GM18519 (cell line): ENCODE data around the gene SLC24A3.
"Not testable (repeated sequence)": the region's sequence is repeated elsewhere in the genome, so short reads cannot be mapped to it uniquely, and the experiment has no call there.

Experiments used
- ATAC-seq: cut with Tn5 transposase; IDR thresholded peaks from one replicate; pipeline ENCODE4 v1.9.1; 2021; ENCODE audit warnings: mild to moderate bottlenecking, moderate library complexity; ENCODE audit not compliant: unreplicated experiment, low FRiP score

The SLC24A3 gene

GRCh38 chr20:19750101-19750606 lies 537.7 kb downstream of the SLC24A3 start:
- no peak for ATAC-seq

GRCh38 chr20:19750907-19751636 lies 538.6 kb downstream of the SLC24A3 start:
- ATAC-seq: no peak

- not testable (repeated sequence) for ATAC-seq
Measured at GRCh38 chr20:19754201-19754600, 541.8 kb downstream of the SLC24A3 start.

GRCh38 chr20:19756761-19757486 lies 544.5 kb downstream of the SLC24A3 start:
- ATAC-seq: no peak

- no peak for ATAC-seq
Measured at GRCh38 chr20:19757487-19758132, 545.2 kb downstream of the SLC24A3 start.

- ATAC-seq: no peak
Measured at GRCh38 chr20:19758133-19758500, 545.7 kb downstream of the SLC24A3 start, which contains the start of gene RIN2. RIN2 (plus strand) TSS chr20:19758258; CDS start chr20:19889602, 131,344 bp downstream.

GRCh38 chr20:19758501-19759331 lies 546.3 kb downstream of the SLC24A3 start:
- no peak for ATAC-seq

- no peak for ATAC-seq
Measured at GRCh38 chr20:19760371-19760721, 547.9 kb downstream of the SLC24A3 start.

- ATAC-seq: no peak
Measured at GRCh38 chr20:19761326-19761725, 548.9 kb downstream of the SLC24A3 start.

- ATAC-seq: no peak
Measured at GRCh38 chr20:19761841-19762240, 549.4 kb downstream of the SLC24A3 start.

- no peak for ATAC-seq
Measured at GRCh38 chr20:19764207-19764606, 551.8 kb downstream of the SLC24A3 start.

GRCh38 chr20:19765266-19765665 lies 552.8 kb downstream of the SLC24A3 start:
- no peak for ATAC-seq

GRCh38 chr20:19765913-19766312 lies 553.5 kb downstream of the SLC24A3 start:
- no peak for ATAC-seq

GRCh38 chr20:19767070-19767469 lies 554.6 kb downstream of the SLC24A3 start:
- ATAC-seq: no peak

GRCh38 chr20:19768325-19768842 lies 555.9 kb downstream of the SLC24A3 start:
- no peak for ATAC-seq

GRCh38 chr20:19769507-19769906 lies 557.1 kb downstream of the SLC24A3 start:
- ATAC-seq: no peak

GRCh38 chr20:19770375-19770774 lies 557.9 kb downstream of the SLC24A3 start:
- no peak for ATAC-seq

- ATAC-seq: no peak
Measured at GRCh38 chr20:19771031-19771430, 558.6 kb downstream of the SLC24A3 start.
